Loucy (cell line): ENCODE data around the gene ATP2A2.

Experiments
- EZH2phosphoT487 ChIP-seq: fragments of 200-600 bp; IDR thresholded peaks from 2 replicates; pipeline ENCODE4 v1.6.1; 2018; ENCODE audit warnings: antibody characterized with exemption, mild to moderate bottlenecking, moderate library complexity, borderline replicate concordance
- TF ChIP-seq, protein P1 (sequence below): fragments of 200-600 bp; sonication (generic); conservative IDR thresholded peaks from 2 replicates; pipeline ENCODE4 v1.5.1; 2014; ENCODE audit warnings: mild to moderate bottlenecking, antibody characterized with exemption, low read length

GRCh38 chr12:110284597-110284996 lies 3.5 kb downstream of the ATP2A2 start:
- TF ChIP-seq EZH2phosphoT487 = no peak
- TF ChIP-seq, protein P1, sequence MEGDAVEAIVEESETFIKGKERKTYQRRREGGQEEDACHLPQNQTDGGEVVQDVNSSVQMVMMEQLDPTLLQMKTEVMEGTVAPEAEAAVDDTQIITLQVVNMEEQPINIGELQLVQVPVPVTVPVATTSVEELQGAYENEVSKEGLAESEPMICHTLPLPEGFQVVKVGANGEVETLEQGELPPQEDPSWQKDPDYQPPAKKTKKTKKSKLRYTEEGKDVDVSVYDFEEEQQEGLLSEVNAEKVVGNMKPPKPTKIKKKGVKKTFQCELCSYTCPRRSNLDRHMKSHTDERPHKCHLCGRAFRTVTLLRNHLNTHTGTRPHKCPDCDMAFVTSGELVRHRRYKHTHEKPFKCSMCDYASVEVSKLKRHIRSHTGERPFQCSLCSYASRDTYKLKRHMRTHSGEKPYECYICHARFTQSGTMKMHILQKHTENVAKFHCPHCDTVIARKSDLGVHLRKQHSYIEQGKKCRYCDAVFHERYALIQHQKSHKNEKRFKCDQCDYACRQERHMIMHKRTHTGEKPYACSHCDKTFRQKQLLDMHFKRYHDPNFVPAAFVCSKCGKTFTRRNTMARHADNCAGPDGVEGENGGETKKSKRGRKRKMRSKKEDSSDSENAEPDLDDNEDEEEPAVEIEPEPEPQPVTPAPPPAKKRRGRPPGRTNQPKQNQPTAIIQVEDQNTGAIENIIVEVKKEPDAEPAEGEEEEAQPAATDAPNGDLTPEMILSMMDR = no peak
